ENCODE measurements around the gene ARHGEF40. TPM values are rescaled to one million over a fixed set of nuclear protein-coding genes. Genes with fewer than 3 reads are reported as not detected.

Gene ARHGEF40
- total and polyA plus RNA-seq, 2 experiments from 2014 or later = 22.4 to 56.6 TPM

GRCh38 chr14:21089271-21089670 is 19.2 kb downstream of the ARHGEF40 start:
- H3K9ac ChIP-seq = no peak overlapping the region
- H3K36me3 ChIP-seq (ENCODE audit: low read depth) = peaks cover 15% of the 10 kb centered on the region; the same call in 1 of the 2 replicates
- H3K79me2 ChIP-seq (ENCODE audit: insufficient read depth) = no peaks in the 10 kb centered on the region
- H3K27ac ChIP-seq = 0 out of 2 replicates have a peak overlapping the region, but pooled peaks have one; percentile 95
- no peaks in the 10 kb centered on the region for H3K27me3 ChIP-seq (replicated peaks; ENCODE audit: insufficient read depth)
- TF ChIP-seq EZH2 (IDR thresholded peaks at IDR 0.05; ENCODE audit: insufficient read depth, poor library complexity, severe bottlenecking) (no peak), EZH2phosphoT487 (IDR thresholded peaks at IDR 0.05; ENCODE audit: insufficient read depth, low read depth) (no peak)
- no peak overlapping the region for H3K4me2 ChIP-seq (ENCODE audit: unreplicated experiment)
- H2AFZ ChIP-seq = no peak overlapping the region
- no peaks in the 10 kb centered on the region for H3K9me2 ChIP-seq (ENCODE audit: insufficient read depth)
- H3K4me1 ChIP-seq (ENCODE audit: insufficient read depth) = peaks cover 32% of the 10 kb centered on the region
- in situ Hi-C loops (cut with MboI) = no loop called here
- peaks cover 53% of the 10 kb centered on the region for H3F3A ChIP-seq (ENCODE audit: insufficient read depth)
- DNase-seq = no peak
- no peaks in the 10 kb centered on the region for H3K9me3 ChIP-seq (ENCODE audit: low read depth)
- WGBS, 2 experiments (ENCODE audit: low coverage in 1 of 2, low lambda C conversion rate in 2 of 2, missing lambda C conversion rate in 2 of 2) = 45 to 59% methylated on average over 1 of the region's 1 CpG
- no peaks in the 10 kb centered on the region for H4K20me1 ChIP-seq (ENCODE audit: insufficient read depth)
- no peak overlapping the region for H3K4me3 ChIP-seq

GRCh38 chr14:21089877-21090193 is 19.7 kb downstream of the ARHGEF40 start:
- no peak for DNase-seq
- Histone ChIP-seq H3K9me2 (ENCODE audit: insufficient read depth) (no peaks in the 10 kb centered on the region), H3K9me3 (ENCODE audit: low read depth) (no peaks in the 10 kb centered on the region), H3K27me3 (replicated peaks; ENCODE audit: insufficient read depth) (no peaks in the 10 kb centered on the region), H3K36me3 (ENCODE audit: low read depth) (peaks cover 15% of the 10 kb centered on the region; the same call in 1 of the 2 replicates), H3K4me2 (ENCODE audit: unreplicated experiment) (no peak overlapping the region), H3K79me2 (ENCODE audit: insufficient read depth) (no peaks in the 10 kb centered on the region), H3K9ac (no peak overlapping the region), H3F3A (ENCODE audit: insufficient read depth) (peaks cover 48% of the 10 kb centered on the region), H3K4me1 (ENCODE audit: insufficient read depth) (peaks cover 26% of the 10 kb centered on the region), H4K20me1 (ENCODE audit: insufficient read depth) (no peaks in the 10 kb centered on the region), H2AFZ (no peak overlapping the region), H3K27ac (no peak overlapping the region), H3K4me3 (no peak overlapping the region)
- in situ Hi-C loops (cut with MboI) = loop anchor here (10.0 kb wide), 1 partner anchor 75 kb away; no protein-coding TSS in a partner anchor
- TF ChIP-seq EZH2 (IDR thresholded peaks at IDR 0.05; ENCODE audit: insufficient read depth, poor library complexity, severe bottlenecking) = no peak
- no peak for TF ChIP-seq EZH2phosphoT487 (IDR thresholded peaks at IDR 0.05; ENCODE audit: insufficient read depth, low read depth)
- WGBS, 2 experiments (ENCODE audit: low coverage in 1 of 2, low lambda C conversion rate in 2 of 2, missing lambda C conversion rate in 2 of 2) = 96% methylated on average over 5 of the region's 5 CpGs

- Histone ChIP-seq H3K36me3 (ENCODE audit: low read depth) (peaks cover 13% of the 10 kb centered on the region; the same call in 1 of the 2 replicates), H3K27ac (no peak overlapping the region), H3K4me3 (no peak overlapping the region), H3K4me2 (ENCODE audit: unreplicated experiment) (no peak overlapping the region), H3K27me3 (replicated peaks; ENCODE audit: insufficient read depth) (no peaks in the 10 kb centered on the region), H2AFZ (no peak overlapping the region), H3K4me1 (ENCODE audit: insufficient read depth) (peaks cover 21% of the 10 kb centered on the region), H3K9me3 (ENCODE audit: low read depth) (no peaks in the 10 kb centered on the region), H3K79me2 (ENCODE audit: insufficient read depth) (no peaks in the 10 kb centered on the region), H3F3A (ENCODE audit: insufficient read depth) (peaks cover 49% of the 10 kb centered on the region), H3K9me2 (ENCODE audit: insufficient read depth) (no peaks in the 10 kb centered on the region), H3K9ac (no peak overlapping the region), H4K20me1 (ENCODE audit: insufficient read depth) (no peaks in the 10 kb centered on the region)
- TF ChIP-seq EZH2 (IDR thresholded peaks at IDR 0.05; ENCODE audit: insufficient read depth, poor library complexity, severe bottlenecking) (no peak), EZH2phosphoT487 (IDR thresholded peaks at IDR 0.05; ENCODE audit: insufficient read depth, low read depth) (no peak)
- 94% methylated on average over 33 to 45 of the region's 45 CpGs for WGBS, 2 experiments (ENCODE audit: low coverage in 1 of 2, low lambda C conversion rate in 2 of 2, missing lambda C conversion rate in 2 of 2)
- DNase-seq = no peak
- in situ Hi-C loops (cut with MboI) = loop anchor here (10.0 kb wide), 1 partner anchor 76 kb away; no protein-coding TSS in a partner anchor
These were observed 20.3 kb downstream of the ARHGEF40 start for GRCh38 chr14:21090194-21090939.

- Histone ChIP-seq H4K20me1 (ENCODE audit: insufficient read depth) (no peaks in the 10 kb centered on the region), H3F3A (ENCODE audit: insufficient read depth) (peaks cover 46% of the 10 kb centered on the region), H3K79me2 (ENCODE audit: insufficient read depth) (no peaks in the 10 kb centered on the region), H3K27me3 (replicated peaks; ENCODE audit: insufficient read depth) (no peaks in the 10 kb centered on the region), H3K4me2 (ENCODE audit: unreplicated experiment) (no peak overlapping the region), H3K4me3 (no peak overlapping the region), H2AFZ (no peak overlapping the region), H3K9me3 (ENCODE audit: low read depth) (no peaks in the 10 kb centered on the region), H3K27ac (no peak overlapping the region), H3K36me3 (ENCODE audit: low read depth) (peaks cover 6% of the 10 kb centered on the region; the same call in 1 of the 2 replicates), H3K4me1 (ENCODE audit: insufficient read depth) (peaks cover 18% of the 10 kb centered on the region), H3K9me2 (ENCODE audit: insufficient read depth) (no peaks in the 10 kb centered on the region), H3K9ac (no peak overlapping the region)
- DNase-seq = no peak
- in situ Hi-C loops (cut with MboI) = loop anchor here (10.0 kb wide), 1 partner anchor 76 kb away; no protein-coding TSS in a partner anchor
- TF ChIP-seq EZH2 (IDR thresholded peaks at IDR 0.05; ENCODE audit: insufficient read depth, poor library complexity, severe bottlenecking) = no peak
- TF ChIP-seq EZH2phosphoT487 (IDR thresholded peaks at IDR 0.05; ENCODE audit: insufficient read depth, low read depth) = no peak
- 91% methylated on average over 32 to 45 of the region's 45 CpGs for WGBS, 2 experiments (ENCODE audit: low coverage in 1 of 2, low lambda C conversion rate in 2 of 2, missing lambda C conversion rate in 2 of 2)
These were observed 21.0 kb downstream of the ARHGEF40 start for GRCh38 chr14:21090940-21091663.

Data from GM23248 (cell line).